Effector CD8-positive, alpha-beta T cell (primary cell): ENCODE results near the gene TMBIM4.
A peak's percentile ranks its signal among the peaks of the same experiment; 100 is the strongest.

Experiments
- DNase-seq: peaks from one replicate; lab custom pipeline; 2025; lab: John Stamatoyannopoulos, UW

TMBIM4 gene

DNA sequence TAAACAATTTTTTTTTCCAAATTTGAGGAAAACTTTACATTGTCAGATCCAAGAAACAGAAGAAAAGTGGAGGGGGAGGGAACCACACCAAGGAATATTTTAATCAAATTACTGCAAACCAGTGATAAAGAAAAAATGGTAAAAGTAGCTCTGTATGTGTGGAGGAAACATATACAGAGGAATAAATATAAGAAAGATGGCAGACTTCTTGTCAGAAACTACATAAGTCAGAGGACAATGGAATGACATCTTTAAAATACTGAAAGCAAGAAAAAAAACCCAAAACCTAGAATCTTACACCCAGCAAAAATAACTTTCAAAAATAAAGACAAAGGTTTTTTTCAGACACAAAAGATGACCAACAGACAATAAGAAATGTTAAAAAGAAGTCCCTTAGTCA is 29.1 kb downstream of the TMBIM4 start:
- DNase-seq: no peak

DNA sequence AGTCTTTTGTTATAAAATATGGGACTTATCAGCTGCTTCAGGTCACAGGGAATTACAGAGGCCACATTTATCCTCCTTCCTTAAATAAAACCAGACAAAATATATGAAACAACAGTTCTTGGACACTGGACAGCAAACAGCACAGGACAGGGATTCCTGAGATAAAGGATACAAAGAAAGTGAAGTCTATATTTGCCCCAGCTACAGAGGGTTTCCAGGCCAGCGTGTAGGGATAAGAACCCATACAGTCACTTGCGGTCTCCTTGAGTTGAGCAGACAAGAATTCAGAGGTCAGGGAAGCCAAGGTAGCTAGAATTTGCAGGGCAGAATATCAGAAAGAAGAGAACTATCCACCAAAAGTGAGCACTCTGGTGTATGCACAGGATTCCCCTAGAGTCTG is 30.5 kb downstream of the TMBIM4 start:
- no peak for DNase-seq

DNA sequence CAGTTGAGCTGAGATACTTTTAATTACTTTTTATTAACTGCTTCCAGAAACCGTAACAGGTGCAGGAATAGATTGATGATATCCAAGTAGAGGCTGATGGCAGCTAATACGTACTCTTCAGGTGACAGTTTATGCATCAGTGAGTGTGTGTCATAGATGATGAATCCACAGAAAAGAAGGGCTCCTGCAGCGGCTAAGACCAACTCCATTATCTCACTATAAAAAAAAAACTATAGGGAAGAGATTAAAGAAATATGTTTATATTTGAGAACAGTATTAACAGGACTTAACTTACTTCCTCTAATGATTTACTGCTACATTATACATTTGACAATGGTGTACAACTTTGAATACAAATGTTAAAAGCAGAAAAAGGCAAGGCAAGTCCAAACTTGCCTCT is 31.9 kb downstream of the TMBIM4 start:
- no peak for DNase-seq

DNA sequence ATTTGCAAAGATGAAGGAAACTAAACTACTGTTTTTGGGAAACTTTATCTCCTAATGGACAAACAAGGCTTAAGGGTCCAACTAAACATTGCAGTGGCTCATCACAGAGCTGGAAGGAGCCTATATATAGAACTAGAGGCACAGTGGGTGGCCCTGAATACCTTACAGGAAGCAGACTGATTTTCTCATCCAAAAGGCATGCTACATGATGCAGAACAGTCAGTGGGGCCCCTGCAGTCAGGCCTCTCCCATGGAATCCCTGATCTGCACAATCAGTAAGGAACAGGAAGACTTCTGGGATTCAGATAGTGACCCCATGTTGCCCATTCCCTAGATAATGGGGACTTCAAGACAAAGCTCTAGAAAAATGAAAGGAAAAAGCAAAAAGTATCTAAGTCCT is 37.4 kb downstream of the TMBIM4 start:
- DNase-seq: no peak

DNA sequence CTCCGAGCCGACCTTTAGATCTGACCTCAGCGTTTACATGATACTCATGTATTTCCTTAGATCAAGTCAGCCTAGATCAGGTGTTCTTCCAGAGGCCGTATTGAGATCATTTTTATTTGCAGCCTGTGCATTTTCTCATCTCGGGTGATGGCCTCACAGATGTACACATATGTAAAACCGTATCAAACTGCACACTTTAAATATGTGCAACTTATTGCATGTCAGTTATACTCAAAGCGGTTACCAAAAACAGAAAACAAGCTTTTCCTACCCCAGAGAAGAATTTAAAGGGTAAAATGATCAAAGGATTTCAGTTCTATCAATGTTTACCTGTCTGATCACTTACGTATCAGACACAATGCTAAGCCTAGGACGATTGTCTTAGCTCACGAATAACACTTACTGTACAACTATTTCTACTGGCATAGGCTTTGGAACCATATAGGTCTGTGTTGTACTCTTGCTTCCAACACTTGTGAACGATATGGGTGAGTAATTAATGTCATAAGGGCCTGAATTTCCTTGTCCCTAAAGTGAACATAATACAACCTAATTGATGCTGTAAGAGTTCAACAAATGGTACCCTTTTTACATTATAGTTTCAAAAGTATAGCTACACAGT is 38.6 kb downstream of the TMBIM4 start:
- no peak for DNase-seq

DNA sequence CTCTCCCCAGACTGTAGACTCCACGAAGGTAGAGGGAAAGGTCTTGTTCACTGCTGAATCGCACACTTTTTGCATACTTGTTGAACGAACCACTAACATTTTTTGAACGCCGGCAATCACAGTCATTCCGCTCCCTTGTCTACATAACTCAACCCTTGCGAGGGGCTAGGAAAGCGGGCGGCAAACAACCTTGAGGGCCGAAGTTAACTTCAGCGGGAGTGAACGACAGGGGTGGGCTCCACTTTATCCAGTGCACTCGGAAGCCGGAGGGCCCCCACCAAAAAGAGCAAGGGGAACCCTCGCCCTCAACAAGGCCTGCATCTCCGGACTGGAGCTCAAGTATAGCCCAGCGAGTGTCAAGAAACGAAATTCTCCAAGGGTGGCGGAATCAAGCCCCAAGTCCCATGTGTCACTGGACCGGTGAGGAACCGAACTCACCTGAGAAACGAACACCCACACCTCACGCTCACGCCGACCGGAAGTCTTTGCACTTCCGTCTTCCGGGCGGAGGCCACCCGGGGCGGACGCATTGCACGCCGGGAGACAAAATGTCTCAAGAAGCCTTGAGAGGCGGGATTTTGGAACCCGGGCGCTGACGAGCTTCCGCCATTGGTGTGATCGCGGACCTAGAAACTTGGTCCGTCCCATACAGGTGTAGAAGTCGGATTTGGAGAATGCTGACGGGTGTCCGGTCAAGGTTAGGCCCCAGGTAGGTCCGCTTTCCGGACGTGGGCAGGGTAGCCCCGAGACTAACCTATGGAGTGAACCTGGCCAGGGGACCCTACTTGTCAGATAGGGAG is 39.3 kb downstream of the TMBIM4 start, which contains the start of gene LLPH:
Gene LLPH (minus strand): TSS at position 484 of the 800 bp plus-strand sequence. CDS start 1,644 bp downstream, outside the sequence.
- DNase-seq: peak; percentile 80

DNA sequence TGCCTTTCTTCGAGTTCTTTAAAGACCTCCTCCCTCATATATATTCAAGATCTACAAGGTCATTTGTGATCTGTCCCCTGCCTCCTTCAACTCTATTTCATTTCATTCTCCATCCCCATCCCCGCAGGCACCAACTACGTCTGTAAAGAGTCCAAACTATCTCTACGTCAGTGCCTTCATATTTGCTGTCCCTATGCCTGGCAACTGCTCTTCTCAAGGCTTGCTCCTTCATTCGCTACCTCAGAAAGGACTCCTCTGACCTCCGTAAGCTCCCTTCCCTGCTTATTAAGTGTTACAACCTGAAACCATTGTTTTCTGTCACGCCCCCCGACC is 39.9 kb downstream of the TMBIM4 start:
- no peak for DNase-seq

DNA sequence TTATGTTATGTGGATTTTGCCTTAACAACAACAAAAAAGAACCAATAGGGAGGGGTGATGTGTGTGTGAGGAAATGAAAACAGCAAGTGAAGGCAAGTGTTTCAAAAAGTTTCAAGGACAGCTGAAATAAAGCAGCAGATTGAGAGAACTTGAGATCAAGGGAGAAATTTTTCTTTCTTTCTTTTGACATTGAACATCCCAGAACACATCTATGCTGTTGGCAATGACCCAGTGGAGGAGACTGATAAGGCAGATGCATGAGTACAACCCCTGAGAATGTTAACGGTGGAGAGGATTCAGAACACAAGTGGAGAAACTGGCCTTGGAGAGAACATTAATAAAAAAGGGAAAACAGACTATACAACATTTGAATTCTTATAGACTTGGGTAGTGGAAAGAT is 42.1 kb downstream of the TMBIM4 start:
- DNase-seq: no peak

DNA sequence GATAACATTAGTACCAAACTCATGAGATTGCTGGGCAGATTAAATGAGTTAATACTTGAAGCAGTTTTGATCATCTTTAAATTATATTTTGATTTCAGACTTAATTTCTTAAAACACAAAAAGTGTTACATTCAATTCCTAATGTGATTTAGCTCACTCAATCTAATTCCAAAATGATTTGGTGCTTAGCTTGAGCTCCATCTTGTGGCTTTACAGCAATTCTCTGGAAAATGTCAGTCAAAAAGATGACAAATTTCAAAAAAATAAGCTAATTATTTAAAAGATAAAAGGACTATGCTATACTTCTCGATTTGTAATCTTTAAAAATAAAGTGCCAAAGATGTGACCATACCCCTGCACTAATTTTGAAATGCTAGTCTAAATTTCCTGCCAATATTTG is 49.3 kb downstream of the TMBIM4 start:
- DNase-seq: no peak

DNA sequence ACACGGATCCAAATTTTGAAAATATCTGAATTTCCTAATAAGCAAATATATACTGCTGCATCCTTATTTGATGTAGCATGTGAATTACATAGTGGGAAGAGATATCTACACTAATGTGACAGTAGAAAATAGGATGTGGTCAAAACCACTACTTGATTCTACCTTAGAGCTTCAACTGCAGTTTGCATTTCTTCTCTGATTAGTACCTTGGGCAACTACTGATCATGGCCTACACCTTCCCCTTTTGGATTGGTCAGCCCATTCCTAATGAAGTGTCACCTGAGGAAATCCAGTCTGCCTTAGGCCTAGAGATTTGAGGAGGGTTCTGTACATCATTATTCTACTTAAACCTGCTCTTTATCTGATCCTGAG is 49.9 kb downstream of the TMBIM4 start:
- no peak for DNase-seq

DNA sequence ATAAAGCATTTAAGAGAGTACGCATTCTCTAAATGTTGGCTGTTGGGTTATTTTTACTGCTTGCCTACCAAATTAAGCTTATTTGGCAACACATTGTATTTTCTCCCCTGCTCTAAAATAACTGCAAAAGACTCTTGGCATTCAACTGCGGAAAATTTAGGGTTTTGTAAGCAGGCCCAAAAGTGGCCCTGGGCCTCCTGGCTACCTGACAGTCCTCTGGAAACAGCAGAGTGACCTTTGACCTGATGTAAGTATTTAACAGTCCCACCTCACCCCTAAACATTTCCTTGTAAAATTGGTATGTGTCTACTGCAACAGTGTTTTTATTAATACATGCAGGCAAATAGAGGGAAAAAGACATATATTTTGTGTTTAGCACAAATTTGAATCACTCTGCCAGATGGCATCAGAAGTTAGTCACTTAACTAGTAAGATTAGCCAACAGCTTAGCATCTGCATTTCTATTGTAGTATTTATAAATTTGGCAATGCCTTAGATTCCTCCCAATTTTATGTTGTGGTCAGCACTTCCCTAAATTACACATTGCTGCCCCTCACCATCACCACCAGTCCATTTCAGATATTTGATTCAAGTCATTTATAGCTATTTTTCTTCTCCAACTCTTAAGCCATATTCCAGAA is 50.4 kb downstream of the TMBIM4 start:
- DNase-seq: no peak

DNA sequence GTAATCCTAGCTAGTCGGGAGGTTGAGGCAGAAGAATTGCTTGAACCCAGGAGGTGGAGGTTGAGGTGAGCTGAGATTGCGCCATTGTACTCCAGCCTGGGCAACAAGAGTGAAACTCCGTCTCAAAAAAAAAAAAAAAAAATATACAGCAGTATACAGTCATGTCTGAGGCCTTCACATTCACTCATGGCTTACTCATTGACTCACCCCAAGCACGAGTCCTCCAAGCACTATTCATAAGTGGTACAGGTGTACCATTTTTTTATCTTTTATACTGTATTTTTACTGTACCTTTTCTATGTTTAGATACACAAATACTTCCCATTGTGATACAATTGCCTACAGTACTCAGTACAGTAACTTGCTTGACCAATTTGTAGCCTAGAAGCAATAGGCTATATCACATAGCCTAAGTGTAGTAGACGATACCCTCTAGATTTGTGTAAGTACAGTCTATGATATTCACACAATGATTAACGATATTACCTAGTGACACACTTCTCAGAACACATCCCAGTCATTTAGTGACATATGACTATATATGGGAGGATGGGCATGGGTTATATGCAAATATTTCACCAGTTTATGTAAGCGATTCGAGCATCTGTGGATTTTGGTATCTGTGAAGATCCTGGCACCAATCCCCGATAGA is 51.4 kb downstream of the TMBIM4 start:
- DNase-seq: no peak

DNA sequence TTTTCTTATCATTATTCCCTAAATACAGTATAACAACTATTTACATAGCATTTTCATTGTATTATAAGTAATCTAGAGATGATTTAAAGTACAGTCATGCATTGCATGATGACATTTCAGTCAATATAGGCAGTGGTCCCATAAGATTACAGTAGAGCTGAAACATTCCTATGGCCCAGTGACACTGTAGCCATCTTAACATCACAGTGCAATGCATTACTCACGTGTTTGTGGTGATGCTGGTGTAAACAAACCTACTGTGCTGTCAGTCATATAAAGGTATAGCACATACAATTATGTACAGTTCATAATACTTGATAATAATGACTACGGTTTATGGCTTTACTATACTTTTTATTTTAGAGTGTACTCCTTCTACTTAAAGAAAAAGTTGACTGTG is 52.6 kb downstream of the TMBIM4 start:
- no peak for DNase-seq

DNA sequence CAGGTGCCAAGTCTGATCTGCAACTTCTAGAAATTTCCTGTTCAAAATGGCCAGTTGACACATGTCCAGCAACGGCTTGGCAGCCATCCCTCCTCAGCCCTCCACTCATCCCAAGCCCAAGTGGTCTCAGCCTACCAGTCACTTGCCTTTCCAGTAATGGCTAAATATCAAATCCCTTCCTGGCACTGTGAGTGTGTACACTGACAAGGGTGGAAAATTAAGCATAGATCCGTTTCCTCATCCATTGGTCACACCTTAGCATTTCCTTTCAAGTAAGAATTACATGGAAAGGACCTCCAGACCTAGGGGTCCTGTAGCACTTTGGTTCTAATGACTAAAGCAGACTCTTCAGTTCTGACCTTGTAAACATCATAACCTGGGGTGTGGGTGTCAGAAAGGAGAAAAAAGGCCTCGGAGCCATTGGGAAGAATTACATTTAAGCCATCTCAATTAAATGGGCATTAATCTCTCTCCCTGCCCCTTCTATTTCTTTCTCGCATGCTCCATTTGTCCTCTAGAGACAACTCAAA is 54.7 kb downstream of the TMBIM4 start:
- no peak for DNase-seq

DNA sequence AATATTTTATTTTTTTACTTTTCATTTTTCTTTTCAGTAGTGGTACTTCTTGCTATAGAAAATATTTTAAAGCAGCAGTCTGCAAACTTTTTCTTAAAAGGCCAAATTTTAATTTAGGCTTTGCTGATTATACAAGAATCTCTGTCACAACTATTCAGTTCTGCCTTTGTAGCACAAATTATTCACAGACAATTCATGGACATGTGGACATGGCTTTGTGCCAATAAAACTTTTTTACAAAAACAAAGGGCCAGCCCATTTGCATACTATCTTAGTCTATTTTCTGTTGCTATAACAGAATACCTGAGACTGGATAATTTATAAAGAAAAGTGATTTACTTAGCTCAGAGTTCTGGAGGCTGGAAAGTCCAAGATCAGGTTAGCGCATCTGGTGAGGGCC is 56.3 kb downstream of the TMBIM4 start:
- no peak for DNase-seq

DNA sequence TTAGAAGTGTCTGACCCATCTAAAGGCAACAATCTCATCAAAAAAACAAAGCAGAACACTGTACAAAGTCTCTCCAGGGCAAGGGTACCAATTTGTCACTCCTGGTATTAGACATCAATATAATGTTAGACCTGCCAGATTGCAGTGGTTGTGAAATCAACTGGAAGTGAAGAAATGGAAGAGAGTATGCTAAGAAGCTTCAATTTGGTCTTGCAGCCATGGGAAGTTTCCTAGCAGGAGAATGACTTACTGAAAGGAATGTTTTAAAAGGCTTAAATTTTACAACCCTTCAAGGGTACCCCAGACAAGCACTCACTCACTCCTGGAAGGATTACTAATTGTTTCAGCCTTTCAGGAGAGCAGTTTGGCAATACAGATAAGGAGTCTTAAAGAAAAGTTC is 58.2 kb downstream of the TMBIM4 start:
- no peak for DNase-seq

DNA sequence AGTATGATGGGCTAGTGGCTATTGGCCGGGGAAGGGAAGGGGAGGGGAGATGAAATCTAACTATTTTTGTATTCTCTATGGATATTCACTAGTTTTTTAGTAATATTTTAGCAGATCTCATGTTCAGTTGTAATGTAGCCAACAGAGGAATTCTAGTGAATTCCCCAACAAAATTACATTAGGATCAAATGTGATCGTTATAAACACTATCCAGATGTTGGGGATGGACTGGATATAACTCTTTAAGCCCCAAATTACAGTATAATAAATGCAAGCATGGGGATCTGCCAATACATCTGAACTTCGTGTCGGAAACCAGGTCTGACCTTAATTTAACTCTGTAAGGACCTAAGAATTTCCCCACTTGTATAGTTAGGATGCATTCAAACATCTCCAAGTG is 60.7 kb downstream of the TMBIM4 start:
- no peak for DNase-seq

DNA sequence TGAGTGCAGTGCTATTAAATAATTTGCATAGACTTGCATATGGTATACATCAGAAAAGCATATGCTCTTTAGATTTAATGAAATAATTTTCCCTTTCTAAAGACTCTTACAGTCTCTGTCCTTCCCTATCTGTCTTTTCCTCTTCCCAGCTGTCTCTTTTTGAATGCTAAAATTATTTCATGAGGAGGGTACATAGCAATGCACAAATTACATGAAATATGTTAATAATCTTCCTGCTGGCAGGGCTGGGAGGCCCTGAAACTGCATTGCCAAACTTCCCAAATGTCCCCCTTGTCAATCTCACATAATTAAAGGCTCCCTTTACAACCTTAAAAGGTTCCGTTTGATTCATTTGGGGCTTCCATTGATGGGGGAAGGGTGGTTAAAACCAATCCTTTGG is 61.4 kb downstream of the TMBIM4 start:
- DNase-seq: no peak

DNA sequence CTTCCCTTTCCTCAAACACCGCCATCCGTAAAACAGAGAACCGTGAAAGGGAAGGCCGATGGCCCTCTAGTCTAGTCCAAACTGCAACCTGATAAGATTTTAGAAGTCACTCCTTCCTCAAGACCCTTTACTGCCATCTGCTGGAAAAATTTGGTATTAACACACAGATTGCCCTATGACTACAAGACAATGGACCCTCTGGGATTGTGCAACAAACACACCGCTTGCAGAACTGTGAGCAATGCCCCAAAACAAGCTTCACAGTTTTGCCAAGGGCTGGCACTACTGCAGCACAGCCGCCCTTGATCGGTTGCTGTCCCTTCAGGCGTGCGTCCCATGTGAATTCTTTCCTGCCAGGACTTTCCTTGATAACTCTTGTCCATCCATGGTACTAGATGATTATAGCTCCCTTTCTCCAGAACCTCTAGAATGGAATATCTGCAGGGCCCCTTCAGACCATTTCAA is 62.3 kb downstream of the TMBIM4 start:
- DNase-seq: no peak

DNA sequence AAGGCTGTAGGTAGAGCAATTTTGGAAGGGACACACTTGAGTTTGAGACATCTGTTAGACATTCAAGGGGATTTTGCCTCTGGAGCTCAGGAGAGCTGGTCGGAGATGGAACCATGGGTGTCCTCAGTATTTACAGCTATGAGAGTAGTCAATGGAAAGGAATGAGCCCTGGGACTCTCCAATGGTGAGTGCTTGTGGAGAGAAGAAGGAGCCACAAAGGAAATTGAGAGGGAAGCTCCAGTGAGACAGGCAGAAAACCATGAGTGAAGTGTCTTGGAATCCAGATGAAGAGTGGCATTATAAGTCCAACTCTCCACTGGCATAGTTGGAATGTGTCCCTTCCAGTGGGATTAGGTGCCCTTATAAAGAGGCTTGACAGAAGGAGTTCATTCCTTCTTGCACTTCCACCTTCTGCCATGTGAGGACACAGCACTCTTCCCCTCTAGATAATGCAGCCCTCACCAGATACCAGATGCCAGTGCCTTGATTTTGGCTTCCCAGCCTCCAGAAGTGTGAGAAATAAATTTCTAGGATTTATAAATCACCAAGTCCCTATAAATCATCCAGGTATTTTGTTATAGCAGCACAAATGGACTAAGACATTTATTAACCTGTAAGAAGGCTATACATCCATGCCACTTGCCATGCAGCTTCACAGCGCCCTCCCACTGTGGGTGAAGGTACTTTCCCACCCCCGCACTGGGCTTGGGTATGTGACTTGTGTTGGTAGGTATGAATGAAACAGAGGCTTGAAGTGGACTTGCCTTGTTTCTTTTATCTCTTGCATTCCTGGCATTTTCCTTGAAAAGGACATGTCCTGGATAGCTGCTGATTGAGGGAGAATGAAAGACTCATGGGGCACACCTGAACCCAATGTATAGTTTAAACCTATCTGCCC is 66.5 kb downstream of the TMBIM4 start:
- DNase-seq: no peak

DNA sequence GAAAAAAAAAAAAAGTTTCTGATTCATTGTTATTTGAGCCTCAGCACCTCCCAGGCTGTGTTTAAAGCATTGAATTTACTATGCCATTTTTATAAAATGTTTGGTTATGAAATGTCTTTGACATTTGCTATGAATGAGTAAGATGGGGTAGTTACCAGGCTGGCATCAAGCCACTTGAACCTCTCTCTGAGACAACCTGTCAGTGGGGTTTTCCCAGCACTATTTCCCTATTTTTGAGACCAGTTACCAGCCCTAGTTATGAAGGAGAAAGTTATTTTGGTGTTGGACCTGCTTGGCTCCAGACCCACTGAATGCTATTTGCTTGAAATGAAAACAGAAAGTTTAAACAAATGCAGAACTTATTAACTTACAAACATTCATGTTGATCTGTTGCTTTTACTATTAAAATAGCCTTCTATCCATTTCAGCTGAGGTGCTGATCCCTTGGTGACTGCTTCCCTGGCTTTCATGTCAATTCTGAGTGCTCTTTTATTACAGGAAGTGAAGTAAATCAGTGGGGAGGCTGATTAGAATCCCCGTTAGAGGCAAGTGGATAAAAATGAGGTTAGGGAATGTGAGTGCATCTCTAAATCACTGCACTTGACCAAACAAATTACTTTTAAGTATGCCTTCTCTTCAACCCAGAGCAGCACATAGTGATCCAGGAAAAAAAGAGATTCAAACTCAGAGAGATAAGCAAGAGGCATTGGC is 77.1 kb downstream of the TMBIM4 start:
- DNase-seq: no peak
